HuH-7.5 (cell line): Measurements from ENCODE around the gene C20orf141.

ENCODE experiments used
- DNase-seq: peaks from one replicate; pipeline ENCODE4 v3.0.0; 2011; ENCODE audit warnings: low spot score

Gene C20orf141

GRCh38 chr20:2849529-2849928 lies 34.7 kb downstream of the C20orf141 start:
- no peak for DNase-seq

GRCh38 chr20:2851086-2851485 lies 36.3 kb downstream of the C20orf141 start:
- DNase-seq: no peak

GRCh38 chr20:2858591-2858990 lies 43.8 kb downstream of the C20orf141 start:
- DNase-seq: no peak

GRCh38 chr20:2859330-2860121 lies 44.7 kb downstream of the C20orf141 start:
- no peak for DNase-seq

GRCh38 chr20:2864626-2865025 lies 49.8 kb downstream of the C20orf141 start:
- DNase-seq: no peak

- no peak for DNase-seq
These were observed 50.3 kb downstream of the C20orf141 start for GRCh38 chr20:2865101-2865500.
